Measurements from ENCODE around the gene SHD. TPM values are rescaled to one million over a fixed set of nuclear protein-coding genes. Genes with fewer than 3 reads are reported as not detected.

SHD gene
- total RNA-seq, 1 experiment from 2014 or later = 0.11 TPM

DNA sequence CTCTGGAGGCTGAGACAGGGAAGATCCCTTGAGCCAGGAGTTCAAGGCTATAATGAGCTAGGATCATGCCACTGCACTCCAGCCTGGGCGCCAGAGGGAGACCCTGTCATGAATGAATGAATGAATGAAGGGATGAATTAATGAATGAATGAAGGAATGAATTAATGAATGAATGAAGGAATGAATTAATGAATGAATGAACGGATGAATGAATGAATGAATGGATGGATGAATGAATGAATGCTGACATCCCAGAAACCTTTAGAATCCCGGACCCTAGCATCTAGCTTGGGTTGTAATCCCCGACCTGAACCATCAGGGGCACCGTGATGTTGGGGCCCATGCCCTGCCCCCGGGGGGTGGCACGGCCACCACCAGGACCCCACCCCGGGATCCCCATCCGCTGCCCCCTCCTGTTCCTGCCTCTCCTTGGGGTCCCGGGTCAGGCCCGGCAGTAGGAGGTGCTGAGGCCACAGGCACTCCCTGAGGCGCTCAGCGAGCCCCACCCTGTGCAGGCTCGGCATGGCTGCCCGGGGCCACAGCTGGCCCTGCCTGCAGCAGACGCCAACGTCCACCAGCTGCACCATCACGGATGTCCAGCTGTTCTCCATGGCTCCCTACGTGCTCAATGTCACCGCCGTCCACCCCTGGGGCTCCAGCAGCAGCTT lies 46.3 kb upstream of the SHD start:
- no peak overlapping the region for H3K27ac ChIP-seq (ENCODE audit: low read length)
- H3K4me1 ChIP-seq (ENCODE audit: insufficient read depth, low read length) = peaks cover 7% of the 10 kb centered on the region; the same call in 1 of the 2 replicates
- no peaks in the 10 kb centered on the region for H3K9me2 ChIP-seq (replicated peaks; ENCODE audit: low read length)
- H4K20me1 ChIP-seq (ENCODE audit: low read length) = no peaks in the 10 kb centered on the region
- H3K4me2 ChIP-seq (ENCODE audit: low read length) = no peak overlapping the region
- no peak for DNase-seq
- ChIA-PET CTCF (interaction anchor here (0.6 kb wide), 1 partner anchor 262 kb away, joined by 3 read pairs; the partner anchor contains the start of gene DAPK3), POLR2A (ENCODE audit: unreplicated experiment) (no interaction called here)
- BruUV-seq (replicated peaks) = no TSS peak
- ATAC-seq = no peak
- no peak overlapping the region for H3K4me3 ChIP-seq (ENCODE audit: low read length)
- H3F3A ChIP-seq (ENCODE audit: low read length, unreplicated experiment) = no peaks in the 10 kb centered on the region
- H3K79me2 ChIP-seq (ENCODE audit: low read length) = no peaks in the 10 kb centered on the region
- no peak overlapping the region for H2AFZ ChIP-seq (ENCODE audit: low read length)
- no peak overlapping the region for H3K9ac ChIP-seq (ENCODE audit: low read length)
- 0 out of 2 replicates have a peak, but pooled peaks cover 7% of the 10 kb centered on the region for H3K27me3 ChIP-seq (ENCODE audit: low read length)
- H3K9me3 ChIP-seq (ENCODE audit: low read length) = no peaks in the 10 kb centered on the region
- intact Hi-C loops (cut with micrococcal nuclease) = no loop called here
- H3K36me3 ChIP-seq (ENCODE audit: low read depth, low read length) = no peaks in the 10 kb centered on the region
- no peak for TF ChIP-seq EZH2phosphoT487 (IDR thresholded peaks at IDR 0.05; ENCODE audit: borderline replicate concordance, low read length)
- TF ChIP-seq, protein P1, sequence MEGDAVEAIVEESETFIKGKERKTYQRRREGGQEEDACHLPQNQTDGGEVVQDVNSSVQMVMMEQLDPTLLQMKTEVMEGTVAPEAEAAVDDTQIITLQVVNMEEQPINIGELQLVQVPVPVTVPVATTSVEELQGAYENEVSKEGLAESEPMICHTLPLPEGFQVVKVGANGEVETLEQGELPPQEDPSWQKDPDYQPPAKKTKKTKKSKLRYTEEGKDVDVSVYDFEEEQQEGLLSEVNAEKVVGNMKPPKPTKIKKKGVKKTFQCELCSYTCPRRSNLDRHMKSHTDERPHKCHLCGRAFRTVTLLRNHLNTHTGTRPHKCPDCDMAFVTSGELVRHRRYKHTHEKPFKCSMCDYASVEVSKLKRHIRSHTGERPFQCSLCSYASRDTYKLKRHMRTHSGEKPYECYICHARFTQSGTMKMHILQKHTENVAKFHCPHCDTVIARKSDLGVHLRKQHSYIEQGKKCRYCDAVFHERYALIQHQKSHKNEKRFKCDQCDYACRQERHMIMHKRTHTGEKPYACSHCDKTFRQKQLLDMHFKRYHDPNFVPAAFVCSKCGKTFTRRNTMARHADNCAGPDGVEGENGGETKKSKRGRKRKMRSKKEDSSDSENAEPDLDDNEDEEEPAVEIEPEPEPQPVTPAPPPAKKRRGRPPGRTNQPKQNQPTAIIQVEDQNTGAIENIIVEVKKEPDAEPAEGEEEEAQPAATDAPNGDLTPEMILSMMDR (conservative IDR thresholded peaks at IDR 0.05; ENCODE audit: low read depth, low read length) = no peak

DNA sequence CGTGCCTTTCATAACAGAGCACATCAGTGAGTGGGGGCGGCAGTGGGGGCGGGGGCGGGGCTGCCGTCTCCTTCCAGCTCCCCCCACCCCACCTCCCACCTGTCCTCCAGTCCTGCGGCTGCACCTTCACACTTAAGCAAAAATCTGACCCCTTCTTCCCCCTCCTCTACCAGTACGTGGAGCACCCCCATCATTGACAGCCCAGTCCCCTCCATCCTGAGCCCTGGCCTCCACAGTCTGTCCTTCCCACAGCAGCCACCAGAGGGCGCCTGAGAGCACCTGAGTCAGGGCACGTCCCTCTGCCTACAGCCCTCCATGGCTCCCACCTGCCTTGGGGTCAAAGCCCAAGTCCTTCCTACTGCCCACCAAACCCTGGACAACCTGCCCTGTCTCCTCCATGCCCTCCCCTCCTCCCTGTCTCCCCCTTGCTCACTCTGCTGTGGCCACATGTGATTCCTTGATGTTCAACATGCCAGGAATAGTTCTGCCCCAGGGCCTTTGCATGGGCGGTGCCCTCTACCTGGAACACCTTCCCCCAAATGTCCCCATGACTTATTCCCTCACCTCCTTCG lies 45.7 kb upstream of the SHD start:
- no peak overlapping the region for H3K27ac ChIP-seq (ENCODE audit: low read length)
- ATAC-seq (no peak), DNase-seq (peak; percentile 48)
- H3K4me3 ChIP-seq (ENCODE audit: low read length) = no peak overlapping the region
- H4K20me1 ChIP-seq (ENCODE audit: low read length) = no peaks in the 10 kb centered on the region
- ChIA-PET CTCF (no interaction called here), POLR2A (ENCODE audit: unreplicated experiment) (no interaction called here)
- H2AFZ ChIP-seq (ENCODE audit: low read length) = no peak overlapping the region
- H3K79me2 ChIP-seq (ENCODE audit: low read length) = no peaks in the 10 kb centered on the region
- 0 out of 2 replicates have a peak, but pooled peaks cover 5% of the 10 kb centered on the region for H3K27me3 ChIP-seq (ENCODE audit: low read length)
- no peaks in the 10 kb centered on the region for H3K9me3 ChIP-seq (ENCODE audit: low read length)
- H3F3A ChIP-seq (ENCODE audit: low read length, unreplicated experiment) = no peaks in the 10 kb centered on the region
- no peaks in the 10 kb centered on the region for H3K36me3 ChIP-seq (ENCODE audit: low read depth, low read length)
- intact Hi-C loops (cut with micrococcal nuclease) = no loop called here
- H3K9ac ChIP-seq (ENCODE audit: low read length) = no peak overlapping the region
- peaks cover 7% of the 10 kb centered on the region; the same call in 1 of the 2 replicates for H3K4me1 ChIP-seq (ENCODE audit: insufficient read depth, low read length)
- TF ChIP-seq, protein P1 (conservative IDR thresholded peaks at IDR 0.05; ENCODE audit: low read depth, low read length) = peak; percentile 74
- TF ChIP-seq EZH2phosphoT487 (IDR thresholded peaks at IDR 0.05; ENCODE audit: borderline replicate concordance, low read length) (no peak), EZH2 (IDR thresholded peaks at IDR 0.05; ENCODE audit: low read length, unreplicated experiment) (no peak)
- H3K4me2 ChIP-seq (ENCODE audit: low read length) = no peak overlapping the region
- H3K9me2 ChIP-seq (replicated peaks; ENCODE audit: low read length) = no peaks in the 10 kb centered on the region
- BruUV-seq (replicated peaks) = no TSS peak
